H1 (cell line): ENCODE measurements around the gene AIF1L. TPM values are rescaled to one million over a fixed set of nuclear protein-coding genes. Genes with fewer than 3 reads are reported as not detected.

Experiments used
- CTCF ChIA-PET: fragments of 300-600 bp; sonication (Branson Sonifier 250); formaldehyde crosslinking; loops from one replicate; lab custom pipeline; 2021; ENCODE audit not compliant: partially characterized antibody; lab: Charles Lee
- POLR2A ChIA-PET: fragments of 300-600 bp; sonication (Branson Sonifier 250); formaldehyde crosslinking; loops from one replicate; lab custom pipeline; 2021; ENCODE audit warnings: inconsistent platforms; ENCODE audit not compliant: partially characterized antibody; lab: Charles Lee
- DNase-seq, 2 experiments: peaks; one replicate each; pipeline versions ENCODE4 v3.0.0 to v3.0.0-alpha.2; 2010 to 2022; ENCODE audit warnings: low spot score in 2 of 2, low read depth in 1 of 2, mixed read lengths in 1 of 2
- FAIRE-seq: peaks from 2 replicates; lab custom pipeline; 2011; peaks lifted over from hg19 to GRCh38; lab: Jason Lieb, UNC
- H2AFZ ChIP-seq: 2 replicates; pipeline ENCODE4 v1.8.1; 2012; ENCODE audit warnings: low read length, inconsistent platforms
- H2AK5ac ChIP-seq: 2 replicates; pipeline ENCODE4 v1.6.1; 2013; ENCODE audit warnings: low read depth, low read length
- H2BK120ac ChIP-seq: replicated peaks from 2 replicates; pipeline ENCODE3; 2013; ENCODE audit warnings: low read depth, low read length, inconsistent platforms
- H2BK12ac ChIP-seq: 2 replicates; pipeline ENCODE4 v1.6.1; 2013; ENCODE audit warnings: low read depth, low read length
- H2BK15ac ChIP-seq: 2 replicates; pipeline ENCODE4 v1.6.1; 2013; ENCODE audit warnings: low read length
- H2BK20ac ChIP-seq: 2 replicates; pipeline ENCODE4 v1.6.1; 2013; ENCODE audit warnings: low read length
- H2BK5ac ChIP-seq: 2 replicates; pipeline ENCODE4 v1.6.1; 2013; ENCODE audit warnings: low read depth, low read length
- H3K14ac ChIP-seq: 2 replicates; pipeline ENCODE4 v1.6.1; 2013; ENCODE audit warnings: inconsistent platforms; ENCODE audit not compliant: insufficient read length
- H3K18ac ChIP-seq: 2 replicates; pipeline ENCODE4 v1.6.1; 2013; ENCODE audit warnings: low read length; ENCODE audit errors: extremely low read depth
- H3K23ac ChIP-seq: 2 replicates; pipeline ENCODE4 v1.6.1; 2013; ENCODE audit warnings: inconsistent platforms; ENCODE audit not compliant: insufficient read length
- H3K23me2 ChIP-seq: 2 replicates; pipeline ENCODE4 v1.6.1; 2013; ENCODE audit warnings: low read depth, low read length
- H3K27ac ChIP-seq: 2 replicates; pipeline ENCODE4 v1.6.1; 2011; ENCODE audit warnings: low read depth, low read length, inconsistent platforms
- H3K27me3 ChIP-seq, 4 experiments: replicated peaks in 1 of 4; 1 replicate in 1 of 4; 2 replicates in 3 of 4; pipeline versions ENCODE4 v1.6.1 to v1.8.1; 2011 to 2013; ENCODE audit warnings: low read length in 3 of 4, mild to moderate bottlenecking in 3 of 4, inconsistent platforms in 2 of 4, mixed read lengths in 2 of 4, moderate library complexity in 1 of 4; ENCODE audit not compliant: control insufficient read depth in 3 of 4, insufficient read depth in 3 of 4; ENCODE audit errors: extremely low read depth in 1 of 4
- H3K36me3 ChIP-seq, 4 experiments: 2 replicates each; pipeline versions ENCODE4 v1.6.1 to v1.8.1; 2011 to 2013; ENCODE audit warnings: mild to moderate bottlenecking in 4 of 4, low read length in 3 of 4, moderate library complexity in 2 of 4, control low read depth in 1 of 4, inconsistent platforms in 1 of 4; ENCODE audit not compliant: insufficient read depth in 4 of 4, control insufficient read depth in 2 of 4
- H3K4ac ChIP-seq: replicated peaks from 2 replicates; pipeline ENCODE3; 2013; ENCODE audit warnings: low read length, low read depth, mixed read lengths, inconsistent platforms; ENCODE audit not compliant: insufficient read length
- H3K4me1 ChIP-seq, 4 experiments: replicated peaks in 1 of 4; 1 replicate in 1 of 4; 2 replicates in 3 of 4; pipeline versions ENCODE4 v1.6.1 to v1.8.1; 2011 to 2013; ENCODE audit warnings: low read length in 3 of 4, inconsistent platforms in 2 of 4, mixed read lengths in 1 of 4; ENCODE audit not compliant: insufficient read depth in 4 of 4, control insufficient read depth in 3 of 4
- H3K4me2 ChIP-seq, 2 experiments: 2 replicates each; pipeline versions ENCODE4 v1.6.1 to v1.8.1; 2011 to 2013; ENCODE audit warnings: low read depth in 2 of 2, low read length in 2 of 2, control low read depth in 1 of 2, inconsistent platforms in 1 of 2, mild to moderate bottlenecking in 1 of 2; ENCODE audit not compliant: insufficient read depth in 1 of 2
- H3K4me3 ChIP-seq, 4 experiments: fragments of 200-600, 300-600 bp in 1 of 4; sonication (generic), shearing (Covaris generic), sonication (Bioruptor Twin) in 1 of 4; 2 replicates each; pipeline versions ENCODE4 v1.5.1 to v1.8.1; 2011 to 2016; ENCODE audit warnings: low read length in 4 of 4, low read depth in 3 of 4, control low read depth in 2 of 4, inconsistent platforms in 2 of 4, mild to moderate bottlenecking in 2 of 4, mixed read lengths in 1 of 4, moderate library complexity in 1 of 4; ENCODE audit not compliant: insufficient read depth in 2 of 4; ENCODE audit errors: extremely low read depth in 1 of 4
- H3K56ac ChIP-seq: replicated peaks from 2 replicates; pipeline ENCODE3; 2013; ENCODE audit warnings: low read depth, mild to moderate bottlenecking, mixed read lengths, low read length, inconsistent platforms; ENCODE audit not compliant: insufficient read length
- H3K79me1 ChIP-seq: 2 replicates; pipeline ENCODE4 v1.6.1; 2013; ENCODE audit warnings: low read depth, low read length, control low read depth
- H3K79me2 ChIP-seq, 2 experiments: 2 replicates each; pipeline versions ENCODE4 v1.6.1 to v1.8.1; 2012 to 2013; ENCODE audit warnings: low read length in 2 of 2, mild to moderate bottlenecking in 2 of 2, inconsistent platforms in 1 of 2; ENCODE audit not compliant: insufficient read depth in 2 of 2, control insufficient read depth in 1 of 2
- H3K9ac ChIP-seq, 4 experiments: replicated peaks in 1 of 4; 1 replicate in 1 of 4; 2 replicates in 3 of 4; pipeline versions ENCODE4 v1.6.1 to v1.8.1; 2011 to 2013; ENCODE audit warnings: low read depth in 3 of 4, low read length in 3 of 4, control low read depth in 2 of 4, mild to moderate bottlenecking in 2 of 4, moderate library complexity in 2 of 4, inconsistent platforms in 1 of 4; ENCODE audit errors: extremely low read depth in 1 of 4
- H3K9me3 ChIP-seq, 2 experiments: 2 replicates each; pipeline versions ENCODE4 v1.6.1 to v1.8.1; 2012 to 2013; ENCODE audit warnings: mild to moderate bottlenecking in 2 of 2, moderate library complexity in 2 of 2, control low read depth in 1 of 2, inconsistent platforms in 1 of 2, low read depth in 1 of 2, low read length in 1 of 2, mixed read lengths in 1 of 2; ENCODE audit not compliant: insufficient read depth in 2 of 2
- H4K20me1 ChIP-seq, 2 experiments: replicated peaks in 1 of 2; 2 replicates each; pipeline versions ENCODE3 to v1.8.1; 2011 to 2013; ENCODE audit warnings: inconsistent platforms in 2 of 2, low read length in 2 of 2, mild to moderate bottlenecking in 1 of 2; ENCODE audit not compliant: insufficient read depth in 2 of 2, control insufficient read depth in 1 of 2
- H4K5ac ChIP-seq: 2 replicates; pipeline ENCODE4 v1.6.1; 2013; ENCODE audit warnings: low read length, low read depth, mixed read lengths, inconsistent platforms; ENCODE audit not compliant: insufficient read length
- H4K8ac ChIP-seq: 2 replicates; pipeline ENCODE4 v1.8.0; 2013; ENCODE audit warnings: mild to moderate bottlenecking, moderate library complexity, low read length, inconsistent platforms; ENCODE audit not compliant: insufficient read depth; ENCODE audit errors: extremely low read depth
- H4K91ac ChIP-seq: replicated peaks from 2 replicates; pipeline ENCODE3; 2013; ENCODE audit warnings: low read length, mixed read lengths, inconsistent platforms; ENCODE audit not compliant: insufficient read length
- CBX5 ChIP-seq: fragments of 300-800, 300-1000 bp; sonication (generic); IDR thresholded peaks from 2 replicates; pipeline ENCODE4 v1.7.1; 2016; ENCODE audit warnings: antibody characterized with exemption, low read length, low read depth
- NANOG ChIP-seq: IDR thresholded peaks from 2 replicates; pipeline ENCODE4 v1.6.1; 2011; ENCODE audit warnings: low read length, low read depth, mild to moderate bottlenecking, inconsistent platforms; ENCODE audit not compliant: insufficient read depth, poor library complexity, severe bottlenecking
- PHF8 ChIP-seq: fragments of 200-600 bp; sonication (generic); conservative IDR thresholded peaks from 2 replicates; pipeline ENCODE4 v1.7.1; 2012; ENCODE audit warnings: low read depth, mild to moderate bottlenecking, inconsistent platforms, low read length, moderate library complexity
- RAD21 ChIP-seq, 2 experiments: IDR thresholded peaks in 1 of 2; conservative IDR thresholded peaks in 1 of 2; 2 replicates each; pipeline ENCODE4 v1.6.1; 2011; ENCODE audit warnings: low read depth in 2 of 2, low read length in 2 of 2, improper control_type of control experiment in 1 of 2, inconsistent platforms in 1 of 2, mild to moderate bottlenecking in 1 of 2, moderate library complexity in 1 of 2
- WGBS, 2 experiments: shearing (Covaris generic) in 1 of 2; methylation state at CpG; one replicate each; pipeline versions ENCODE4 v1.1.6 to v1.1.7; 2013 to 2015; ENCODE audit warnings: low lambda C conversion rate in 2 of 2, mixed read lengths in 2 of 2, inconsistent platforms in 1 of 2, low coverage in 1 of 2, missing lambda C conversion rate in 1 of 2; ENCODE audit not compliant: insufficient replicate concordance in 2 of 2, insufficient coverage in 1 of 2, insufficient read length in 1 of 2; ENCODE audit errors: extremely low coverage in 1 of 2, missing lambda C conversion rate in 1 of 2; 5-methylcytosine and 5-hydroxymethylcytosine counted together
- polyA plus RNA-seq, 7 experiments: library from polyadenylated mRNA; depleted of rRNA in 3 of 7; stranded (reverse) in 5 of 7; unstranded in 2 of 7; fragments of >200 nt in 5 of 7; fragments of 200-250 nt in 2 of 7; gene quantifications; 1 replicate in 5 of 7; 2 replicates in 1 of 7; 4 replicates in 1 of 7; pipeline versions ENCODE4 v1.2.1 to v1.2.3, GENCODE V29; 2011 to 2013; ENCODE audit warnings: missing spikeins in 2 of 7, mixed read lengths in 2 of 7
- total RNA-seq: library from RNA; stranded (reverse); fragmentation: NEBNext Ultra II Directional; extraction: Animal tissue kit (Norgen Biotek cat#: 25700); gene quantifications from 2 replicates; pipeline ENCODE4 v1.2.1, GENCODE V29; 2021

Gene AIF1L
- total and polyA plus RNA-seq, 2 of the 8 experiments (the other 6 are each of a cell fraction or from before 2014, with no cell fraction given), result 70.7 to 149 TPM

GRCh38 chr9:131116281-131117120, 20.2 kb downstream of the AIF1L start:
- ChIA-PET POLR2A (interaction anchor here (0.8 to 32.4 kb wide), 5 partner anchors 2 to 113 kb away, joined by 3 to 751 read pairs (median 3); partner anchors contain the start of genes AIF1L and NUP214), CTCF (interaction anchor here (1.0 kb wide), 1 partner anchor 8 kb away, joined by 3 read pairs; no protein-coding TSS in a partner anchor)
- H3K27me3 ChIP-seq, result no peaks in the 10 kb centered on the region
- no peak overlapping the region for H2AFZ ChIP-seq
- no peak overlapping the region for H3K4me3 ChIP-seq
- no peak overlapping the region for H3K23ac ChIP-seq
- H2BK15ac ChIP-seq, result no peak overlapping the region
- no peaks in the 10 kb centered on the region for H3K23me2 ChIP-seq
- H2BK12ac ChIP-seq, result no peak overlapping the region
- no peak overlapping the region for H3K56ac ChIP-seq
- H2BK120ac ChIP-seq, result no peak overlapping the region
- H3K4me2 ChIP-seq, result no peak overlapping the region
- H4K5ac ChIP-seq, result no peak overlapping the region
- no peak overlapping the region for H2BK20ac ChIP-seq
- no peaks in the 10 kb centered on the region; the same call in 1 of the 2 replicates for H3K79me1 ChIP-seq
- H3K4ac ChIP-seq, result no peak overlapping the region
- no peak overlapping the region for H4K8ac ChIP-seq
- H2AK5ac ChIP-seq, result no peak overlapping the region
- no peak overlapping the region for H3K27ac ChIP-seq
- H3K14ac ChIP-seq, result no peak overlapping the region
- H4K20me1 ChIP-seq, result no peaks in the 10 kb centered on the region
- H3K36me3 ChIP-seq, result peaks cover 16 to 57% (median 44%) of the 10 kb centered on the region in 4 experiments; a peak in 7 of 8 replicates
- 92% methylated on average over 21 of the region's 22 CpGs; no CpG with 5 or more reads in 1 of the 2 experiments for WGBS, 2 experiments
- no peaks in the 10 kb centered on the region for H3K9me3 ChIP-seq
- H2BK5ac ChIP-seq, result no peak overlapping the region
- no peak overlapping the region for H3K9ac ChIP-seq
- FAIRE-seq (no peak), DNase-seq (no peak)
- H3K18ac ChIP-seq, result no peak overlapping the region
- no peak overlapping the region for H4K91ac ChIP-seq
- H3K4me1 ChIP-seq, result peaks cover 0 to 8% (median 6%) of the 10 kb centered on the region in 4 experiments; a peak in 6 of 7 replicates
- H3K79me2 ChIP-seq, result no peaks in the 10 kb centered on the region; a peak in 1 of 4 replicates
- TF ChIP-seq CBX5 (no peak), NANOG (no peak), RAD21 (IDR thresholded peaks at IDR 0.05 in 1 of 2, conservative IDR thresholded peaks at IDR 0.05 in 1 of 2; ENCODE audit: low read depth in 2 of 2, low read length in 2 of 2) (no peak), PHF8 (no peak)
